GM21529 (cell line): ENCODE data around the gene PCNT.

Experiments
- ATAC-seq: cut with Tn5 transposase; IDR thresholded peaks from one replicate; pipeline ENCODE4 v1.9.1; 2021; ENCODE audit not compliant: unreplicated experiment

PCNT gene

GRCh38 chr21:46334351-46335140, 10.6 kb downstream of the PCNT start:
- no peak for ATAC-seq

- ATAC-seq = no peak
Measured at GRCh38 chr21:46336603-46337002, 12.6 kb downstream of the PCNT start.

- ATAC-seq = no peak
Measured at GRCh38 chr21:46340998-46341397, 17.0 kb downstream of the PCNT start.

GRCh38 chr21:46344219-46344915, 20.4 kb downstream of the PCNT start:
- ATAC-seq = no peak

GRCh38 chr21:46345861-46346260, 21.9 kb downstream of the PCNT start:
- ATAC-seq = no peak

GRCh38 chr21:46346296-46347202, 22.6 kb downstream of the PCNT start:
- no peak for ATAC-seq

GRCh38 chr21:46347203-46347550, 23.2 kb downstream of the PCNT start:
- ATAC-seq = no peak

- ATAC-seq = no peak
Measured at GRCh38 chr21:46347791-46348381, 23.9 kb downstream of the PCNT start.

- no peak for ATAC-seq
Measured at GRCh38 chr21:46349134-46349760, 25.3 kb downstream of the PCNT start.

- no peak for ATAC-seq
Measured at GRCh38 chr21:46350571-46350970, 26.6 kb downstream of the PCNT start.

GRCh38 chr21:46350981-46351380, 27.0 kb downstream of the PCNT start:
- no peak for ATAC-seq

GRCh38 chr21:46351476-46352163, 27.7 kb downstream of the PCNT start:
- ATAC-seq = no peak

- ATAC-seq = no peak
Measured at GRCh38 chr21:46352164-46352515, 28.2 kb downstream of the PCNT start.

- ATAC-seq = no peak
Measured at GRCh38 chr21:46352913-46353312, 29.0 kb downstream of the PCNT start.

GRCh38 chr21:46354046-46354445, 30.1 kb downstream of the PCNT start:
- no peak for ATAC-seq

- ATAC-seq = no peak
Measured at GRCh38 chr21:46354518-46354917, 30.6 kb downstream of the PCNT start.

- no peak for ATAC-seq
Measured at GRCh38 chr21:46355161-46356004, 31.4 kb downstream of the PCNT start.

- ATAC-seq = no peak
Measured at GRCh38 chr21:46356005-46356338, 32.0 kb downstream of the PCNT start.
